AG09319 (cell line): ENCODE measurements around the gene ZBTB7C.

ENCODE experiments used
- DNase-seq: peaks from one replicate; pipeline ENCODE4 v3.0.0-alpha.2; 2010; ENCODE audit warnings: low read depth; ENCODE audit errors: extremely low read depth
- TF ChIP-seq, protein P1 (sequence below): IDR thresholded peaks from 2 replicates; pipeline ENCODE4 v1.5.1; 2011; ENCODE audit warnings: low read depth, mild to moderate bottlenecking, inconsistent platforms, low read length, moderate library complexity

The ZBTB7C gene

GRCh38 chr18:48202006-48202348, 207.2 kb downstream of the ZBTB7C start:
- TF ChIP-seq, protein P1, sequence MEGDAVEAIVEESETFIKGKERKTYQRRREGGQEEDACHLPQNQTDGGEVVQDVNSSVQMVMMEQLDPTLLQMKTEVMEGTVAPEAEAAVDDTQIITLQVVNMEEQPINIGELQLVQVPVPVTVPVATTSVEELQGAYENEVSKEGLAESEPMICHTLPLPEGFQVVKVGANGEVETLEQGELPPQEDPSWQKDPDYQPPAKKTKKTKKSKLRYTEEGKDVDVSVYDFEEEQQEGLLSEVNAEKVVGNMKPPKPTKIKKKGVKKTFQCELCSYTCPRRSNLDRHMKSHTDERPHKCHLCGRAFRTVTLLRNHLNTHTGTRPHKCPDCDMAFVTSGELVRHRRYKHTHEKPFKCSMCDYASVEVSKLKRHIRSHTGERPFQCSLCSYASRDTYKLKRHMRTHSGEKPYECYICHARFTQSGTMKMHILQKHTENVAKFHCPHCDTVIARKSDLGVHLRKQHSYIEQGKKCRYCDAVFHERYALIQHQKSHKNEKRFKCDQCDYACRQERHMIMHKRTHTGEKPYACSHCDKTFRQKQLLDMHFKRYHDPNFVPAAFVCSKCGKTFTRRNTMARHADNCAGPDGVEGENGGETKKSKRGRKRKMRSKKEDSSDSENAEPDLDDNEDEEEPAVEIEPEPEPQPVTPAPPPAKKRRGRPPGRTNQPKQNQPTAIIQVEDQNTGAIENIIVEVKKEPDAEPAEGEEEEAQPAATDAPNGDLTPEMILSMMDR = no peak

DNA sequence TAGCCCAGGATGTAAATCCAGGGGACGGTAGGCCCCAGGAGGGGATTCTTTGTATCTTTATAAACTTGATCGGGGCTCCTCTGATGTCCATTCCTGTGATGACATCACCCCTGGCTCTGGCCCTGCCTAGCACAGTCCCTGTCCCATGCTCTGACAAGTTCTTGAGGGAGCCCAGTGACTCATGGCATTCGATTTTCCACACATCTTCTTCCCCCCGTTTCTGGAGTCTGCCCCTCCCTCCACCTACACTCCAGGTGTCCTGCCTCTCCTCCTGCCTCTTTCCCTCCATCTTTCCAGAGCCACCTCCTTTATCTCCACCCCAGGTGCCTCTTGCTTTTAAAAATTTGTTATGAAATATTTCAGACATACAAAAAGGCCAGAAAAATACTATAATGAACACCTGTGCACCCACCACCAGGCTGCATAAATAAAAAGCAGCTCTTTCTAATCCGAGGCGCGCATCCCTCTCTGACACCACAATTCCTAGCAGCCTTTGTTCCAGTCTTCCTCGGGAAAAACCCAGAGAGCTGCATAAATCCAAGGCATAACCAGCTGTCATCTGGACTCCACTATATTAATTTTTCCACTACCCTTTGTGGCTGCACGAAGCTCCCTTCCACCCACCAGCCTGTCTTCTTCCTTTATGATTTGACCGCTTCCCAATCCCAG, 207.7 kb downstream of the ZBTB7C start:
- TF ChIP-seq, protein P1 = no peak
- DNase-seq = no peak

More at GRCh38 chr18:48202006-48202348, 207.2 kb downstream of the ZBTB7C start:
- no peak for DNase-seq

DNA sequence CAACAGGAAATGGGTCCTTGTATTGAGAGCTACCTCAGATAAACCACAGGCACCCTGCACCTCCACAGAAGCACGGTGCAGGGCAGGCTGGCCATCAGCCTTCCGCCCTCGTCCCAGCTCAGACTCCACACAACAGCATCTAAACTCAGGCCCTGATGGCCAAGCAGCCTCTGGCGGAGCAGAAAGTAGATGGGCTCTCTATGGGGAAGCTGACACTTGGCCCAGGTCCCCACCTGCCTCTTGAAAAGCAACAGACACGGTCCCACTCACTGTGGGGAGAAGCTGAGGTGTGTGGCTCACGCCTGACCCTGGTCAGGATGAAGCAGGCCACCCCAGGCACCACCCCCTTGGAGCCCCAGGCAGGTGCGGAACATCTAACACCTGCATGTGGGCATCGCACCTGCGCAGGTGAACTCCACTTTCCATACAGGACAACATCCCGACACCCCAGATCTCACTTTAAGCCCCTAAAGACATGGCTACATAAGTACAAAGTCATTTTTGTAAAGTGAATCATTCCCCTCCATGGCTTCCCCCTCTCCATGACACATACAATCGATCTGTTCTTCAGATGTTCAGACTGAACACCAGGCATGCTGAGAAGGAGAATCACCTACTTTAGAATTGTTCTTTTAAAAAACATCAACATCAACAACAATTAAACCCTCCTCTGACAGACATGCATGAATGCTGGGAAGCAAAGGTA, 208.4 kb downstream of the ZBTB7C start:
- no peak for DNase-seq
- TF ChIP-seq, protein P1 = no peak

GRCh38 chr18:48199399-48199798, 209.8 kb downstream of the ZBTB7C start:
- DNase-seq = no peak
- TF ChIP-seq, protein P1 = no peak

DNA sequence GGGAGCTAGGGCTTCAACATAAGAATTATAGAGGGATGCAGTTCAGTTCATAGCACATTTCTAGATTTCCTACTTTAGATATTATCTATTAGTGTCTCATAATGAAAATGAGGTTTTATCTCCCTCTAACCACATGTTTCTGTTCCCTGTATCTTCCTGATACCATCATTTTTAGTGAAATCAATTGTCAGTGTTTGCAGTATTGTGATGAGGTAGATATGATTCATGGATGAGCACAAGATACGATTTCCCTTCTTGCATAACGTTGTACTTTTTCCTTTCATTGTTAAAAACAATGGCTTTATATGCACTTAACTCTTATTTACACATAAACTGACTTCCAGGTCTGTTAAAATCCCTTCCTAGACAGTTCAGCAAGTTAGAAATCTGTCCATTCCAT, 211.4 kb downstream of the ZBTB7C start:
- no peak for DNase-seq
- TF ChIP-seq, protein P1 = no peak

- TF ChIP-seq, protein P1 = no peak
- DNase-seq = no peak
These were observed 213.4 kb downstream of the ZBTB7C start for GRCh38 chr18:48195787-48196186.

DNA sequence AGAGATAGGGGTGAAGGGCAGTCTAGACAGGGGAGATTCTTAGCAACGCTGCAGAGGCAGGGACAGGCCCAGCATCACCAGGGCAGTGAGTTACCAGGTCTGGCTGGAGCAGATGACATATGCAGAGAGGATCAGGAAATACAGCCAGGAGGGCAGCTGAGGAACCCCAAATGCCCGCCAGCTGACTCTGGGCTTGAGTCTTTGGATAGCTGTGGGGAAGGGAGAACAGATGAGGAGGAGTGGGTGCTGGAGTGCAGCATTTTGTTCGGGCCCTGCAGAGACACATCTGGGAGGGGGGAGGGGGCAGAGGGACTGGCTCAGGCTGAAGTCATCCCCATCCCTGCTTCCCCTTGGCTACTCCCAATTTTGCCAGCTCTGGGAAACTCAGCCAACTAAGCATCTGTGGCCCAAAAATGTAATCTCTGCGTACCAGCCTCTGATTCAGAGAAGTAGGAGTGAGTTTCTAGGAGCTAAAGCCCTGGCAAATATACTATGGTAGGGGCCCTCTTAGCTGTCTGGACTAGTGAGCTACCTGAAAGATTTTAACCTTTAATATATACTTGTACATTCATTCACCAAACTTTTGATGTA, 214.5 kb downstream of the ZBTB7C start:
- no peak for DNase-seq
- TF ChIP-seq, protein P1 = no peak
